ENCODE results near the gene ZDHHC19.

DNA sequence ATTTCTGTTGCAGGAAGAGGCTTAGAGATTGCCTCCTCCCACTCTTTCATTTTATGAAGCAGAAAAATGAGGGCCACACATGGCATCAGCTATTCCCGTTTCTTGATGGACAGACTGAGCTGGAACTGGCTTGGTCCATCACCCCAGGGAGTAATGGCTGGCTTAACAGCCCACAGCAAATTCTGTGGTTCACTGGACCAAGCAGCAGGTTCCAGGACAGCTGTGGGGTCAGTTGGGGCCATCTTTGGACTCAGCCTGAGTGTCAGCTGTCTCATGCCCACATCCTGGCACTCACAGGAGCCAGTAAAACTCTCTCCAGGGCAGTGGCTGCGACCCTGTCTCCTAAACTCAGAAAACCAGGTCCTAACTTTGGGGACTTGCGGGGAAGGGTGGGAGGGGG is 36.5 kb downstream of the ZDHHC19 start:
- TF ChIP-seq EZH2 (IDR thresholded peaks at IDR 0.05; ENCODE audit: borderline replicate concordance, low read length) = no peak
- TF ChIP-seq, protein P1, sequence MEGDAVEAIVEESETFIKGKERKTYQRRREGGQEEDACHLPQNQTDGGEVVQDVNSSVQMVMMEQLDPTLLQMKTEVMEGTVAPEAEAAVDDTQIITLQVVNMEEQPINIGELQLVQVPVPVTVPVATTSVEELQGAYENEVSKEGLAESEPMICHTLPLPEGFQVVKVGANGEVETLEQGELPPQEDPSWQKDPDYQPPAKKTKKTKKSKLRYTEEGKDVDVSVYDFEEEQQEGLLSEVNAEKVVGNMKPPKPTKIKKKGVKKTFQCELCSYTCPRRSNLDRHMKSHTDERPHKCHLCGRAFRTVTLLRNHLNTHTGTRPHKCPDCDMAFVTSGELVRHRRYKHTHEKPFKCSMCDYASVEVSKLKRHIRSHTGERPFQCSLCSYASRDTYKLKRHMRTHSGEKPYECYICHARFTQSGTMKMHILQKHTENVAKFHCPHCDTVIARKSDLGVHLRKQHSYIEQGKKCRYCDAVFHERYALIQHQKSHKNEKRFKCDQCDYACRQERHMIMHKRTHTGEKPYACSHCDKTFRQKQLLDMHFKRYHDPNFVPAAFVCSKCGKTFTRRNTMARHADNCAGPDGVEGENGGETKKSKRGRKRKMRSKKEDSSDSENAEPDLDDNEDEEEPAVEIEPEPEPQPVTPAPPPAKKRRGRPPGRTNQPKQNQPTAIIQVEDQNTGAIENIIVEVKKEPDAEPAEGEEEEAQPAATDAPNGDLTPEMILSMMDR (conservative IDR thresholded peaks at IDR 0.05 in 1 of 2, IDR thresholded peaks at IDR 0.05 in 1 of 2; ENCODE audit: extremely low read depth in 1 of 2, insufficient read depth in 1 of 2, low read depth in 1 of 2, low read length in 2 of 2) = no peak

All from mammary epithelial cell (primary cell).